NB4 (cell line): ENCODE data around the gene C22orf31.

Source experiments
- DNase-seq: peaks from one replicate; pipeline ENCODE4 v3.0.0; 2010; ENCODE audit warnings: low read depth
- H3K4me3 ChIP-seq: one replicate; pipeline ENCODE4 v1.5.1; 2011; ENCODE audit warnings: mild to moderate bottlenecking, low read depth, low read length, moderate library complexity
- CTCF ChIP-seq: IDR thresholded peaks from one replicate; pipeline ENCODE4 v1.5.1; 2012; ENCODE audit warnings: low read depth, low read length
- MAX ChIP-seq: IDR thresholded peaks from 2 replicates; pipeline ENCODE4 v1.6.1; 2011; ENCODE audit warnings: low read depth, low read length
- MYC ChIP-seq: IDR thresholded peaks from 2 replicates; pipeline ENCODE4 v1.6.1; 2011; ENCODE audit warnings: low read depth, low read length
- POLR2A ChIP-seq: IDR thresholded peaks from 2 replicates; pipeline ENCODE4 v1.6.1; 2011; ENCODE audit warnings: mild to moderate bottlenecking; ENCODE audit not compliant: insufficient read length; ENCODE audit errors: extremely low read depth

The C22orf31 gene

GRCh38 chr22:29053048-29053702 is 8.5 kb downstream of the C22orf31 start:
- no peak overlapping the region for H3K4me3 ChIP-seq
- no peak for DNase-seq
- TF ChIP-seq MAX: no peak
- TF ChIP-seq MYC: no peak
- TF ChIP-seq POLR2A: no peak
- TF ChIP-seq CTCF: no peak

DNA sequence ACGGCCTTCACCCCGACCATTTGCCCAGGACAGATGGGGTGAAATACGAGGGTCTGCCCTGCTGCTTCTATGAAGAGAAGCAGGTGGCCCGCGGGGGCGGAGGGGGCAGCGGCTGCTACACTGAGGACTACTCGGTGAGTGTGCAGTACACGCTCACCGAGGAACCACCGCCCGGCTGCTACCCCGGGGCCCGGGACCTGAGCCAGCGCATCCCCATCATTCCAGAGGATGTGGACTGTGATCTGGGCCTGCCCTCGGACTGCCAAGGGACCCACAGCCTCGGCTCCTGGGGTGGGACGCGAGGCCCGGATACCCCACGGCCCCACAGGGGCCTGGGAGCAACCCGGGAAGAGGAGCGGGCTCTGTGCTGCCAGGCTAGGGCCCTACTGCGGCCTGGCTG is 11.2 kb downstream of the C22orf31 start:
- DNase-seq: no peak
- no peak for TF ChIP-seq POLR2A
- TF ChIP-seq CTCF: no peak
- TF ChIP-seq MAX: no peak
- no peak for TF ChIP-seq MYC
- no peak overlapping the region for H3K4me3 ChIP-seq

- TF ChIP-seq POLR2A: no peak
- TF ChIP-seq MYC: no peak
- no peak for TF ChIP-seq CTCF
- no peak for TF ChIP-seq MAX
- H3K4me3 ChIP-seq: no peak overlapping the region
- no peak for DNase-seq
Measured at GRCh38 chr22:29049655-29050263, 11.9 kb downstream of the C22orf31 start.

GRCh38 chr22:29048822-29049654 is 12.6 kb downstream of the C22orf31 start:
- TF ChIP-seq CTCF: no peak
- no peak for TF ChIP-seq MYC
- TF ChIP-seq POLR2A: no peak
- no peak for TF ChIP-seq MAX
- no peak overlapping the region for H3K4me3 ChIP-seq
- DNase-seq: no peak

GRCh38 chr22:29044657-29045176 is 16.9 kb downstream of the C22orf31 start:
- no peak overlapping the region for H3K4me3 ChIP-seq
- no peak for TF ChIP-seq MYC
- no peak for TF ChIP-seq POLR2A
- no peak for TF ChIP-seq MAX
- TF ChIP-seq CTCF: no peak
- DNase-seq: no peak
